Activated CD4-positive, alpha-beta memory T cell treated with anti-CD3 and anti-CD28 coated beads, Interleukin-2, amount 10 ng/mL, durations not matched to agents 7 days and 5 days (primary cell): ENCODE data around the gene GNPTG. TPM values are rescaled to one million over a fixed set of nuclear protein-coding genes. Genes with fewer than 3 reads are reported as not detected.

Experiments used
- CTCF ChIA-PET: fragments of 350-600 bp; sonication (Branson Sonifier 250); formaldehyde crosslinking; loops from one replicate; lab custom pipeline; 2021; ENCODE audit warnings: antibody characterized with exemption, inconsistent platforms; lab: Charles Lee
- POLR2A ChIA-PET: fragments of 350-600 bp; sonication (Branson Sonifier 250); formaldehyde crosslinking; loops from one replicate; lab custom pipeline; 2021; ENCODE audit warnings: antibody characterized with exemption; lab: Charles Lee
- DNase-seq: peaks from one replicate; pipeline ENCODE4 v3.0.0-alpha.2; 2020
- H3K27ac Mint-ChIP-seq: one replicate; pipeline ENCODE4 v1.8.0; 2021; ENCODE audit warnings: mild to moderate bottlenecking, mixed read lengths
- H3K27me3 Mint-ChIP-seq: one replicate; pipeline ENCODE4 v1.8.0; 2021; ENCODE audit warnings: mixed read lengths
- H3K36me3 Mint-ChIP-seq: one replicate; pipeline ENCODE4 v1.8.0; 2021; ENCODE audit warnings: low read depth, mixed read lengths
- H3K4me1 Mint-ChIP-seq: one replicate; pipeline ENCODE4 v1.8.0; 2021; ENCODE audit warnings: mixed read lengths
- H3K4me3 Mint-ChIP-seq: one replicate; pipeline ENCODE4 v1.8.0; 2021; ENCODE audit warnings: mild to moderate bottlenecking, mixed read lengths
- H3K9me3 Mint-ChIP-seq: one replicate; pipeline ENCODE4 v1.8.0; 2021; ENCODE audit warnings: mixed read lengths
- total RNA-seq, 2 experiments: library from RNA; stranded (reverse); gene quantifications; one replicate each; pipeline ENCODE4 v1.2.3, GENCODE V29; 2021

The GNPTG gene
- total RNA-seq, 2 experiments from 2014 or later: 32.5 to 33.4 TPM

GRCh38 chr16:1338855-1339675 is 12.7 kb upstream of the GNPTG start:
- no peak overlapping the region for H3K4me3 Mint-ChIP-seq
- H3K9me3 Mint-ChIP-seq: no peaks in the 10 kb centered on the region
- H3K27ac Mint-ChIP-seq: no peak overlapping the region
- POLR2A ChIA-PET: no interaction called here
- CTCF ChIA-PET: no interaction called here
- H3K27me3 Mint-ChIP-seq: peaks cover 21% of the 10 kb centered on the region
- peaks cover 13% of the 10 kb centered on the region for H3K4me1 Mint-ChIP-seq
- H3K36me3 Mint-ChIP-seq: no peaks in the 10 kb centered on the region
- no peak for DNase-seq

- DNase-seq: no peak
- Mint-ChIP-seq H3K36me3 (no peaks in the 10 kb centered on the region), H3K4me1 (peaks cover 13% of the 10 kb centered on the region), H3K27me3 (peaks cover 8% of the 10 kb centered on the region), H3K4me3 (no peak overlapping the region), H3K27ac (no peak overlapping the region), H3K9me3 (no peaks in the 10 kb centered on the region)
- ChIA-PET POLR2A (interaction anchor here (2.5 kb wide), 1 partner anchor 32 kb away, joined by 12 read pairs; the partner anchor contains the start of gene UBE2I), CTCF (no interaction called here)
Observed at GRCh38 chr16:1340730-1341494, 10.8 kb upstream of the GNPTG start.

- Mint-ChIP-seq H3K4me3 (no peak overlapping the region), H3K36me3 (no peaks in the 10 kb centered on the region), H3K27me3 (no peaks in the 10 kb centered on the region), H3K4me1 (peaks cover 13% of the 10 kb centered on the region), H3K9me3 (no peaks in the 10 kb centered on the region), H3K27ac (no peak overlapping the region)
- DNase-seq: no peak
- CTCF ChIA-PET: interaction anchor here (1.3 to 1.9 kb wide), 3 partner anchors 10 to 270 kb away, joined by 3 to 6 read pairs (median 4); partner anchors contain the start of genes CRAMP1 and IFT140
- POLR2A ChIA-PET: interaction anchor here (0.6 to 2.5 kb wide), 4 partner anchors 12 to 770 kb away, joined by 3 to 12 read pairs (median 3); partner anchors contain the start of genes UBE2I and UQCC4
Observed at GRCh38 chr16:1341495-1342420, 10.0 kb upstream of the GNPTG start.

GRCh38 chr16:1342526-1343427 is 9.0 kb upstream of the GNPTG start:
- H3K4me3 Mint-ChIP-seq: peak overlapping the region; percentile 56
- DNase-seq: peak; percentile 96
- no peaks in the 10 kb centered on the region for H3K27me3 Mint-ChIP-seq
- no peaks in the 10 kb centered on the region for H3K36me3 Mint-ChIP-seq
- CTCF ChIA-PET: interaction anchor here (1.0 to 1.9 kb wide), 4 partner anchors 11 to 269 kb away, joined by 3 to 6 read pairs (median 5); partner anchors contain the start of genes CRAMP1, IFT140 and UQCC4
- no peak overlapping the region for H3K27ac Mint-ChIP-seq
- peaks cover 13% of the 10 kb centered on the region for H3K4me1 Mint-ChIP-seq
- H3K9me3 Mint-ChIP-seq: no peaks in the 10 kb centered on the region
- POLR2A ChIA-PET: interaction anchor here (0.6 to 2.5 kb wide), 7 partner anchors 11 to 813 kb away, joined by 3 to 12 read pairs (median 3); partner anchors contain the start of genes JPT2, TRAF7, UBE2I and UQCC4

- Mint-ChIP-seq H3K27ac (no peak overlapping the region), H3K4me3 (no peak overlapping the region), H3K36me3 (no peaks in the 10 kb centered on the region), H3K4me1 (peaks cover 13% of the 10 kb centered on the region), H3K27me3 (no peaks in the 10 kb centered on the region), H3K9me3 (no peaks in the 10 kb centered on the region)
- DNase-seq: no peak
- ChIA-PET POLR2A (interaction anchor here (1.0 to 2.5 kb wide), 5 partner anchors 12 to 812 kb away, joined by 3 to 12 read pairs (median 3); partner anchors contain the start of genes JPT2, TRAF7 and UBE2I), CTCF (interaction anchor here (1.0 to 1.9 kb wide), 4 partner anchors 11 to 268 kb away, joined by 3 to 6 read pairs (median 5); partner anchors contain the start of genes CRAMP1, IFT140 and UQCC4)
Observed at GRCh38 chr16:1343428-1344242, 8.1 kb upstream of the GNPTG start.

GRCh38 chr16:1344499-1344898 is 7.2 kb upstream of the GNPTG start:
- Mint-ChIP-seq H3K27ac (no peak overlapping the region), H3K4me3 (no peak overlapping the region), H3K4me1 (peaks cover 13% of the 10 kb centered on the region), H3K9me3 (no peaks in the 10 kb centered on the region), H3K36me3 (no peaks in the 10 kb centered on the region), H3K27me3 (no peaks in the 10 kb centered on the region)
- ChIA-PET CTCF (no interaction called here), POLR2A (interaction anchor here (0.7 to 1.1 kb wide), 3 partner anchors 35 to 906 kb away, joined by 3 read pairs; partner anchors contain the start of genes EME2 and MRPS34)
- DNase-seq: no peak

GRCh38 chr16:1345087-1345486 is 6.6 kb upstream of the GNPTG start:
- no peak for DNase-seq
- Mint-ChIP-seq H3K4me1 (peaks cover 15% of the 10 kb centered on the region), H3K27me3 (no peaks in the 10 kb centered on the region), H3K36me3 (no peaks in the 10 kb centered on the region), H3K4me3 (no peak overlapping the region), H3K27ac (no peak overlapping the region), H3K9me3 (no peaks in the 10 kb centered on the region)
- ChIA-PET CTCF (no interaction called here), POLR2A (interaction anchor here (0.9 kb wide), 1 partner anchor 427 kb away, joined by 3 read pairs; the partner anchor contains the start of genes EME2 and MRPS34)

- H3K27ac Mint-ChIP-seq: no peak overlapping the region
- no peak for DNase-seq
- H3K4me1 Mint-ChIP-seq: peaks cover 23% of the 10 kb centered on the region
- no peaks in the 10 kb centered on the region for H3K36me3 Mint-ChIP-seq
- POLR2A ChIA-PET: interaction anchor here (0.9 to 1.6 kb wide), 2 partner anchors 11 to 427 kb away, joined by 3 to 5 read pairs; partner anchors contain the start of genes EME2 and MRPS34
- no peaks in the 10 kb centered on the region for H3K27me3 Mint-ChIP-seq
- H3K9me3 Mint-ChIP-seq: no peaks in the 10 kb centered on the region
- CTCF ChIA-PET: no interaction called here
- no peak overlapping the region for H3K4me3 Mint-ChIP-seq
Observed at GRCh38 chr16:1345651-1346421, 5.9 kb upstream of the GNPTG start.

- ChIA-PET POLR2A (interaction anchor here (0.7 to 1.6 kb wide), 3 partner anchors 12 to 74 kb away, joined by 3 to 5 read pairs (median 3); partner anchors contain the start of gene UQCC4), CTCF (no interaction called here)
- Mint-ChIP-seq H3K4me1 (peaks cover 26% of the 10 kb centered on the region), H3K27ac (no peak overlapping the region), H3K4me3 (no peak overlapping the region), H3K9me3 (no peaks in the 10 kb centered on the region), H3K27me3 (no peaks in the 10 kb centered on the region), H3K36me3 (no peaks in the 10 kb centered on the region)
- DNase-seq: no peak
Observed at GRCh38 chr16:1346422-1347285, 5.1 kb upstream of the GNPTG start.
